Nephron progenitor cell (in vitro differentiated cells): ENCODE measurements around the gene FLCN.
"Not testable (repeated sequence)": the region's sequence is repeated elsewhere in the genome, so short reads cannot be mapped to it uniquely, and the experiment has no call there.

ENCODE experiments used
- DNase-seq: peaks from one replicate; pipeline ENCODE4 v3.0.0; 2021
- H3K27ac Mint-ChIP-seq: 2 replicates; pipeline ENCODE4 v1.8.0; 2021; ENCODE audit warnings: mild to moderate bottlenecking, moderate library complexity, mixed read lengths
- H3K27me3 Mint-ChIP-seq: 2 replicates; pipeline ENCODE4 v1.8.0; 2021; ENCODE audit warnings: mild to moderate bottlenecking, low read depth, mixed read lengths; ENCODE audit not compliant: poor library complexity
- H3K36me3 Mint-ChIP-seq: 2 replicates; pipeline ENCODE4 v1.8.0; 2021; ENCODE audit warnings: low read depth, mixed read lengths
- H3K4me1 Mint-ChIP-seq: 2 replicates; pipeline ENCODE4 v1.8.0; 2021; ENCODE audit warnings: mixed read lengths
- H3K4me3 Mint-ChIP-seq: 2 replicates; pipeline ENCODE4 v1.8.0; 2021; ENCODE audit warnings: mild to moderate bottlenecking, moderate library complexity, mixed read lengths
- H3K9me3 Mint-ChIP-seq: 2 replicates; pipeline ENCODE4 v1.8.0; 2021; ENCODE audit warnings: mild to moderate bottlenecking, moderate library complexity, mixed read lengths
- CTCF ChIP-seq: fragments of 200-600 bp; sonication (generic); IDR thresholded peaks from 2 replicates; pipeline ENCODE4 v1.5.0; 2021; ENCODE audit warnings: antibody characterized with exemption

Gene FLCN

GRCh38 chr17:17269926-17270773 is 33.2 kb upstream of the FLCN start:
- H3K27ac Mint-ChIP-seq: no peak overlapping the region
- H3K27me3 Mint-ChIP-seq: no peaks in the 10 kb centered on the region
- TF ChIP-seq CTCF: no peak
- no peaks in the 10 kb centered on the region for H3K9me3 Mint-ChIP-seq
- no peaks in the 10 kb centered on the region for H3K4me1 Mint-ChIP-seq
- peaks cover 68% of the 10 kb centered on the region for H3K36me3 Mint-ChIP-seq
- peak; percentile 8 for DNase-seq
- no peak overlapping the region for H3K4me3 Mint-ChIP-seq

- no peak for TF ChIP-seq CTCF
- Mint-ChIP-seq H3K27me3 (no peaks in the 10 kb centered on the region), H3K9me3 (no peaks in the 10 kb centered on the region), H3K36me3 (peaks cover 71% of the 10 kb centered on the region), H3K4me1 (no peaks in the 10 kb centered on the region), H3K4me3 (no peak overlapping the region), H3K27ac (no peak overlapping the region)
- DNase-seq: no peak
Observed at GRCh38 chr17:17264430-17264829, 27.5 kb upstream of the FLCN start.

DNA sequence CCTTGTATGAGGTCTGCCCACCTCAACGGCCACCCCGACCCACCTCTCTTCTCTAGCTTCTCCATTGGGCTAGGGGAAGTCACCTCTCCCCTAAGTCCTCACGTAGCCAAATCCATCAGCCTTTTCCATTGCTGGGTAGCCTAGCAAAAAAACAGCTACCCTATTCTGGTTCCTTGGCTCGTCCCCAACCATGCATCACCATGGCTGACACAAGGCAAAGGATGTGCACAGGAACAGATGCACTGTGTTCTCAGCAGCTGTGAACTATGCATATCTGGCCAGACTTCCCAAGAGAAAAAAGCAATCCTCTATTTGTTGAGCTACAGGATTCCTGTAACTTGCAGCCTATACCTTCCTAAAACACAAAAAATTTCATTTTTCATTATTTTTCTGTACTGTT is 22.0 kb upstream of the FLCN start:
- Mint-ChIP-seq H3K4me1 (no peaks in the 10 kb centered on the region), H3K36me3 (peaks cover 83% of the 10 kb centered on the region), H3K9me3 (no peaks in the 10 kb centered on the region), H3K4me3 (no peak overlapping the region), H3K27me3 (peaks cover 5% of the 10 kb centered on the region), H3K27ac (no peak overlapping the region)
- no peak for TF ChIP-seq CTCF
- DNase-seq: no peak

GRCh38 chr17:17258011-17258410 is 21.0 kb upstream of the FLCN start:
- no peak for DNase-seq
- peaks cover 84% of the 10 kb centered on the region for H3K36me3 Mint-ChIP-seq
- H3K4me3 Mint-ChIP-seq: no peak overlapping the region
- TF ChIP-seq CTCF: no peak
- no peaks in the 10 kb centered on the region for H3K9me3 Mint-ChIP-seq
- no peak overlapping the region for H3K27ac Mint-ChIP-seq
- peaks cover 5% of the 10 kb centered on the region for H3K27me3 Mint-ChIP-seq
- no peaks in the 10 kb centered on the region for H3K4me1 Mint-ChIP-seq

- H3K4me1 Mint-ChIP-seq: no peaks in the 10 kb centered on the region
- peaks cover 5% of the 10 kb centered on the region for H3K27me3 Mint-ChIP-seq
- no peak overlapping the region for H3K27ac Mint-ChIP-seq
- no peaks in the 10 kb centered on the region for H3K9me3 Mint-ChIP-seq
- no peak overlapping the region for H3K4me3 Mint-ChIP-seq
- no peak for DNase-seq
- no peak for TF ChIP-seq CTCF
- peaks cover 87% of the 10 kb centered on the region for H3K36me3 Mint-ChIP-seq
Observed at GRCh38 chr17:17256316-17256715, 19.3 kb upstream of the FLCN start.

DNA sequence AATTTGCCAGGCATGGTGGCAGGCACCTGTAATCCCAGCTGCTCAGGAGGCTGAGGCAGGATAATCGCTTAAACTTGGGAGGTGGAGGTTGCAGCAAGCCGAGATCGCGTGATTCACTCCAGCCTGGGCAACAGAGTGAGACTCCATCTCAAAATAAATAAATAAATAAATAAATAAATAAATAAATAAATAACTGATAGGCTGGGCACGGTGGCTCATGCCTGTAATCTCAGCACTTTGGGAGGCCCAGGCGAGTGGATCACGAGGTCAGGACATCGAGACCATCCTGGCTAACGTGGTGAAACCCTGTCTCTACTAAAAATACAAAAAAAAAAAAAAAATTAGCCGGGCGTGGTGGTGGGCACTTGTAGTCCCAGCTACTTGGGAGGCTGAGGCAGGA is 18.7 kb upstream of the FLCN start:
- H3K27ac Mint-ChIP-seq: not testable (repeated sequence)
- peaks cover 85% of the 10 kb centered on the region for H3K36me3 Mint-ChIP-seq

More for the DNA sequence above, 18.7 kb upstream of the FLCN start:
- not testable (repeated sequence) for H3K27me3 Mint-ChIP-seq, H3K4me3 Mint-ChIP-seq, H3K9me3 Mint-ChIP-seq, DNase-seq, H3K4me1 Mint-ChIP-seq
